ENCODE data around the gene ZSCAN31. TPM values are rescaled to one million over a fixed set of nuclear protein-coding genes. Genes with fewer than 3 reads are reported as not detected.

The ZSCAN31 gene
- polyA plus RNA-seq, 1 of the 3 experiments (the other 2 are of a cell fraction) = 1.9 TPM

- Histone ChIP-seq H4K20me1 (ENCODE audit: insufficient read depth) (no peaks in the 10 kb centered on the region), H3K27me3 (ENCODE audit: insufficient read depth) (no peaks in the 10 kb centered on the region), H3K9ac (no peak overlapping the region), H3K4me1 (ENCODE audit: control insufficient read depth in 1 of 2, insufficient read depth in 2 of 2, low read depth in 1 of 2, low read length in 1 of 2) (peaks cover 0 to 8% of the 10 kb centered on the region in 2 experiments; a peak in 2 of 4 replicates), H3K4me2 (peak overlapping the region; percentile 87), H3K36me3 (replicated peaks in 1 of 2; ENCODE audit: control insufficient read depth in 1 of 2, insufficient read depth in 2 of 2, low read length in 1 of 2) (no peaks in the 10 kb centered on the region), H3K27ac (ENCODE audit: low read depth in 2 of 2, low read length in 1 of 2) (peak overlapping the region; percentile 92 to 99; a peak in 3 of 4 replicates), H2AFZ (ENCODE audit: low read depth) (no peak overlapping the region), H3F3A (replicated peaks; ENCODE audit: insufficient read depth) (peaks cover 11% of the 10 kb centered on the region), H3K4me3 (ENCODE audit: low read depth in 2 of 2, low read length in 1 of 2) (peak overlapping the region; percentile 74 to 93; a peak in 3 of 4 replicates), H3K9me2 (no peaks in the 10 kb centered on the region), H3K9me3 (no peaks in the 10 kb centered on the region), H3K79me2 (ENCODE audit: insufficient read depth) (no peaks in the 10 kb centered on the region)
- ChIA-PET POLR2A (interaction anchor here (0.8 to 2.4 kb wide), 7 partner anchors 10 to 193 kb away, joined by 3 to 14 read pairs (median 4); partner anchors contain the start of genes PGBD1 and ZKSCAN8), CTCF (interaction anchor here (0.6 to 5.0 kb wide), 4 partner anchors 21 to 57 kb away, joined by 3 to 29 read pairs (median 4); partner anchors contain the start of gene PGBD1)
- TF ChIP-seq CTCF (IDR thresholded peaks at IDR 0.05) (no peak), RXRA (IDR thresholded peaks at IDR 0.05; ENCODE audit: borderline replicate concordance, low read depth) (no peak), TEAD4 (IDR thresholded peaks at IDR 0.05; ENCODE audit: borderline replicate concordance, insufficient read depth) (no peak), POLR2AphosphoS5 (IDR thresholded peaks at IDR 0.05; ENCODE audit: low read depth, low read length) (no peak), NFIC (IDR thresholded peaks at IDR 0.05; ENCODE audit: borderline replicate concordance) (no peak), YY1 (IDR thresholded peaks at IDR 0.05; ENCODE audit: low read depth) (no peak), TCF12 (IDR thresholded peaks at IDR 0.05) (no peak), FOXM1 (IDR thresholded peaks at IDR 0.05; ENCODE audit: low read depth) (no peak), GABPA (IDR thresholded peaks at IDR 0.05; ENCODE audit: low read depth) (no peak), TAF1 (IDR thresholded peaks at IDR 0.05; ENCODE audit: borderline replicate concordance, low read depth, low read length) (no peak), RAD21 (IDR thresholded peaks at IDR 0.05; ENCODE audit: low read length) (no peak), RCOR1 (IDR thresholded peaks at IDR 0.05; ENCODE audit: low read length) (no peak), REST (IDR thresholded peaks at IDR 0.05; ENCODE audit: low read depth, low read length) (no peak), MAX (IDR thresholded peaks at IDR 0.05; ENCODE audit: low read depth) (no peak), FOXJ3 (CRISPR knock-in tag; IDR thresholded peaks at IDR 0.05) (no peak), MXI1 (IDR thresholded peaks at IDR 0.05; ENCODE audit: low read depth, low read length) (no peak), SIN3A (IDR thresholded peaks at IDR 0.05; ENCODE audit: borderline replicate concordance, low read depth, low read length) (no peak)
- TF ChIP-seq, protein P1, sequence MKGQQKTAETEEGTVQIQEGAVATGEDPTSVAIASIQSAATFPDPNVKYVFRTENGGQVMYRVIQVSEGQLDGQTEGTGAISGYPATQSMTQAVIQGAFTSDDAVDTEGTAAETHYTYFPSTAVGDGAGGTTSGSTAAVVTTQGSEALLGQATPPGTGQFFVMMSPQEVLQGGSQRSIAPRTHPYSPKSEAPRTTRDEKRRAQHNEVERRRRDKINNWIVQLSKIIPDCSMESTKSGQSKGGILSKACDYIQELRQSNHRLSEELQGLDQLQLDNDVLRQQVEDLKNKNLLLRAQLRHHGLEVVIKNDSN (IDR thresholded peaks at IDR 0.05; ENCODE audit: borderline replicate concordance, low read depth) = no peak
- TF ChIP-seq, protein P2, sequence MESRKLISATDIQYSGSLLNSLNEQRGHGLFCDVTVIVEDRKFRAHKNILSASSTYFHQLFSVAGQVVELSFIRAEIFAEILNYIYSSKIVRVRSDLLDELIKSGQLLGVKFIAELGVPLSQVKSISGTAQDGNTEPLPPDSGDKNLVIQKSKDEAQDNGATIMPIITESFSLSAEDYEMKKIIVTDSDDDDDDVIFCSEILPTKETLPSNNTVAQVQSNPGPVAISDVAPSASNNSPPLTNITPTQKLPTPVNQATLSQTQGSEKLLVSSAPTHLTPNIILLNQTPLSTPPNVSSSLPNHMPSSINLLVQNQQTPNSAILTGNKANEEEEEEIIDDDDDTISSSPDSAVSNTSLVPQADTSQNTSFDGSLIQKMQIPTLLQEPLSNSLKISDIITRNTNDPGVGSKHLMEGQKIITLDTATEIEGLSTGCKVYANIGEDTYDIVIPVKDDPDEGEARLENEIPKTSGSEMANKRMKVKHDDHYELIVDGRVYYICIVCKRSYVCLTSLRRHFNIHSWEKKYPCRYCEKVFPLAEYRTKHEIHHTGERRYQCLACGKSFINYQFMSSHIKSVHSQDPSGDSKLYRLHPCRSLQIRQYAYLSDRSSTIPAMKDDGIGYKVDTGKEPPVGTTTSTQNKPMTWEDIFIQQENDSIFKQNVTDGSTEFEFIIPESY (IDR thresholded peaks at IDR 0.05; ENCODE audit: borderline replicate concordance, low read depth) = no peak
- DNase-seq = no peak
- WGBS (ENCODE audit: low lambda C conversion rate) = 89% methylated on average over 7 of the region's 7 CpGs
Measured at GRCh38 chr6:28334286-28335039, 1.5 kb downstream of the ZSCAN31 start.
